ENCODE data around the gene TSPAN9.

TSPAN9 gene

GRCh38 chr12:3326850-3327780 is 249.9 kb downstream of the TSPAN9 start:
- DNase-seq (ENCODE audit: low read depth in 1 of 2, low spot score in 1 of 2): no peak
- no peaks in the 10 kb centered on the region for H3K27me3 ChIP-seq (ENCODE audit: insufficient read depth, poor library complexity, severe bottlenecking)
- H3K4me3 ChIP-seq (replicated peaks; ENCODE audit: insufficient read depth, low read length): no peak overlapping the region
- no peak overlapping the region for H3K27ac ChIP-seq (replicated peaks)
- TF ChIP-seq SPI1 (IDR thresholded peaks at IDR 0.05; ENCODE audit: borderline replicate concordance, low read depth) (no peak), POLR2AphosphoS5 (IDR thresholded peaks at IDR 0.05; ENCODE audit: low read depth) (no peak), GABPA (IDR thresholded peaks at IDR 0.05; ENCODE audit: low read depth) (no peak), CTCF (IDR thresholded peaks at IDR 0.05; ENCODE audit: insufficient read depth, low read length) (no peak), REST (IDR thresholded peaks at IDR 0.05; ENCODE audit: insufficient replicate concordance, low read depth) (no peak)

DNA sequence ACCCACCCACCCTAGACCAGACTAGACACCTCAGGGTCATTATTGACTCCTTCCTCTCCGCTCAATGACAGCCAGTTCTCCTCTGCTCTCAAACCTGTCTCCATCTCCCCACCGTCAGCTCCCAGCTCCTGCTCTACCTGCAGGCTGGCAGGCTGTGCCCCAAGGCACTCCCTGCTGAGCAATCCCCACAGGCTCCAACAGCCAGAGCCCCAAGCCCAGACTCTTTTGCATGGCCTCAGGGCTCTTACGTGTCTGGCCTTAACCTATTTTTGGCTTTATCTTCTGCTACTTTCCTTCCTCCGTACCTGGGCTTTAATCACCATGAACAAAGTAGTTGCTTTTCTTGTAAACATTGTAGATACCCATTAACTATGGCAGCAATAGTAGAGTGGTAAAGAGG is 250.9 kb downstream of the TSPAN9 start:
- Histone ChIP-seq H3K27ac (replicated peaks) (no peak overlapping the region), H3K4me3 (replicated peaks; ENCODE audit: insufficient read depth, low read length) (no peak overlapping the region), H3K27me3 (ENCODE audit: insufficient read depth, poor library complexity, severe bottlenecking) (no peaks in the 10 kb centered on the region)
- TF ChIP-seq GABPA (IDR thresholded peaks at IDR 0.05; ENCODE audit: low read depth) (no peak), SPI1 (IDR thresholded peaks at IDR 0.05; ENCODE audit: borderline replicate concordance, low read depth) (no peak), CTCF (IDR thresholded peaks at IDR 0.05; ENCODE audit: insufficient read depth, low read length) (no peak), REST (IDR thresholded peaks at IDR 0.05; ENCODE audit: insufficient replicate concordance, low read depth) (no peak), POLR2AphosphoS5 (IDR thresholded peaks at IDR 0.05; ENCODE audit: low read depth) (no peak)
- DNase-seq (ENCODE audit: low read depth in 1 of 2, low spot score in 1 of 2): no peak

DNA sequence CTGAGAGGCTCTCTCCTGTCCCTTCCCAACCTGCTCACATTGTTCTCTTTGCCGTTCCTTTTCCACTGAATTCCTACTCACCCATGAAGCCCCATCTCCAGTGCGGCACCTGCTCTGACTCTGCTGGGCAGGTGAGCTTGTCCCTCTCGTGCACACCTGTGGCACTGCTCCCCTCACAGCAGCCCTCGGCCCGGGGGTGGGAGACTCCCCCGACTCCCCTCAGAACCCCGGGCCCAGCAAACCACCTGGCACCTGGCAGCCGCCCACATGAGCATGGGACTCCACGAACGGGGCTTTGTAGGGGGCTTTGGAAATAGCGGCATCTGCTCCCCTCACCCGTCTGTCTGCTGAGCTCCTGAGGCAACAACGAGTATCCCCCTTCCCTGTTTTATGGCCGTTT is 251.4 kb downstream of the TSPAN9 start:
- DNase-seq (ENCODE audit: low read depth in 1 of 2, low spot score in 1 of 2): no peak
- Histone ChIP-seq H3K27me3 (ENCODE audit: insufficient read depth, poor library complexity, severe bottlenecking) (no peaks in the 10 kb centered on the region), H3K4me3 (replicated peaks; ENCODE audit: insufficient read depth, low read length) (no peak overlapping the region), H3K27ac (replicated peaks) (no peak overlapping the region)
- TF ChIP-seq REST (IDR thresholded peaks at IDR 0.05; ENCODE audit: insufficient replicate concordance, low read depth) (no peak), SPI1 (IDR thresholded peaks at IDR 0.05; ENCODE audit: borderline replicate concordance, low read depth) (no peak), POLR2AphosphoS5 (IDR thresholded peaks at IDR 0.05; ENCODE audit: low read depth) (no peak), GABPA (IDR thresholded peaks at IDR 0.05; ENCODE audit: low read depth) (no peak), CTCF (IDR thresholded peaks at IDR 0.05; ENCODE audit: insufficient read depth, low read length) (no peak)
